ENCODE measurements around the gene TRAPPC2L.

- no peak for TF ChIP-seq CTCF (IDR thresholded peaks at IDR 0.05 in 8 of 11, conservative IDR thresholded peaks at IDR 0.05 in 3 of 11)
- no peak for TF ChIP-seq POLR2AphosphoS5 (IDR thresholded peaks at IDR 0.05)
Observed at GRCh38 chr16:88893127-88893968, 36.4 kb downstream of the TRAPPC2L start.
